SK-MEL-5 (cell line): ENCODE data around the gene CSTA. TPM values are rescaled to one million over a fixed set of nuclear protein-coding genes. Genes with fewer than 3 reads are reported as not detected.

Source experiments
- total RNA-seq: library from RNA; depleted of rRNA; stranded (reverse); fragments of >200 nt; shearing (Covaris generic); gene quantifications from 2 replicates; pipeline ENCODE4 v1.2.3, GENCODE V29; 2014; rRNA removed

CSTA gene
- total RNA-seq, 1 experiment from 2014 or later: 1.9 TPM

Other genes with a start within 250 kb of the CSTA start
- gene CASR, start 141.6 kb upstream of the CSTA start, total RNA-seq: not detected in 2 replicates
- 72.7 and 97.1 TPM in 2 replicates for gene MIX23, start 58.0 kb downstream of the CSTA start, total RNA-seq
- 80.0 and 92.9 TPM in 2 replicates for gene FAM162A, start 58.9 kb downstream of the CSTA start, total RNA-seq
- 7.7 and 7.8 TPM in 2 replicates for gene WDR5B, start 90.8 kb downstream of the CSTA start, total RNA-seq
- 26.0 and 34.8 TPM in 2 replicates for gene KPNA1, start 189.7 kb downstream of the CSTA start, total RNA-seq
- gene PARP9, start 239.1 kb downstream of the CSTA start, total RNA-seq: 29.8 and 30.1 TPM in 2 replicates
- gene DTX3L, start 239.1 kb downstream of the CSTA start, total RNA-seq: 32.3 and 32.4 TPM in 2 replicates